Spleen (tissue), 7 donors: Measurements from ENCODE around the gene MAST4.

Experiments
- CTCF ChIP-seq, 11 experiments: fragments of 200-600 bp in 7 of 11; fragments of 450-650 bp in 4 of 11; sonication (generic) in 4 of 11; IDR thresholded peaks in 8 of 11; conservative IDR thresholded peaks in 3 of 11; 1 replicate in 7 of 11; 2 replicates in 4 of 11; pipeline versions ENCODE4 v1.4.0 to v1.8.0; 2016 to 2021; ENCODE audit warnings: antibody characterized with exemption in 11 of 11, inconsistent platforms in 4 of 11, mild to moderate bottlenecking in 1 of 11
- POLR2A ChIP-seq, 3 donors: fragments of 450-650 bp; IDR thresholded peaks; one replicate each; pipeline ENCODE4 v1.5.1; 2017; ENCODE audit warnings: antibody characterized with exemption in 3 of 3, mild to moderate bottlenecking in 1 of 3
- POLR2AphosphoS5 ChIP-seq, 3 donors: sonication (generic); formaldehyde crosslinking; IDR thresholded peaks; one replicate each; pipeline ENCODE4 v1.5.1; 2017; ENCODE audit warnings: antibody characterized with exemption in 3 of 3
- donor health status: DM: no; HTN: no; CAD: no; lungs with moderate emphysema.
- donor health status: DM: no; HTN: no; CAD: no.
- donor health status: DM: no; HTN: no; CAD: no.

GRCh38 chr5:67094476-67095300 is 498.5 kb downstream of the MAST4 start:
- TF ChIP-seq POLR2A (IDR thresholded peaks at IDR 0.05) = no peak
- no peak for TF ChIP-seq POLR2AphosphoS5 (IDR thresholded peaks at IDR 0.05)
- no peak for TF ChIP-seq CTCF (IDR thresholded peaks at IDR 0.05 in 8 of 11, conservative IDR thresholded peaks at IDR 0.05 in 3 of 11)
